Cerebellar cortex (tissue), 1 donor: Measurements from ENCODE around the gene EXOSC10.
A peak's percentile ranks its signal among the peaks of the same experiment; 100 is the strongest.
"Not testable (repeated sequence)": the region's sequence is repeated elsewhere in the genome, so short reads cannot be mapped to it uniquely, and the experiment has no call there.

Experiments used
- DNase-seq: peaks from one replicate; pipeline ENCODE4 v3.0.0-alpha.2; 2015; ENCODE audit warnings: low spot score

Gene EXOSC10

DNA sequence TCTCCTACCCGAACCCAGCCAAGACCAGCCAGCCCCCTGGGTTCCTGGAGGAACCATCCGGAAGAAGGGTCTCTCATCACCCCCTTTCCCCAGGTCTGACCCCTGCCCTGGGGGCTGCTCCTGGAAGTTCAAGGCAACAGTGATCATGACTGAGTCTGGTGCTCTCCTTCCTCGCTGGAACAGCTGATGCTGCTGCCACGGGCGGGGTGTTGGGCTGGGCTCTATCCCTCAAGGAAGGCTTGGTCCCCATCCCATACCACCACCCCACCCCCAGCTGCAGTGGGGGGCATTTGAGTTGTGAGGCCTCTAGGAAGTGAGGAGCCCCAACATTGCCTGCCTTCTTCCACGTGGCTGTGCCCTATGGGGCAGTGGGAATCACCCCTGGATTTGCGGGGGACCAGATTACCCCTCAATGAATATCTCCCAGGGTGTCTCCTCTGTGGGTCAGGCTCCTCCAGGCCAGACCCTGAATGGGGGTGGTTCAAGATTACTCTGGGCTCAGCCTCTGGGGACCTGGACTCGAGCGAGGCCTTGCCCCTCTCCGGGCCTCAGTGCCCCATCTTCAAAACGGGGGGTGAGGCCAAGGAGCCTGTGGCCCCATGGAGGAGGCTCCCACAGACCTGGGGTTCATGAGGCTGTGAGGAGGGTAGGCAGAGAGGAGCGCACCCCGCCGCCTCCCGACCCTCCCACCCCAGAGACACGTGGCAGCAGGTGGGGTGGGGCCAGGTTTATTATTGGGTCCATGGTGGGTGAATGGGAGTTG is 55.4 kb downstream of the EXOSC10 start:
- no peak for DNase-seq

GRCh38 chr1:11042995-11043874 is 56.4 kb downstream of the EXOSC10 start:
- no peak for DNase-seq

DNA sequence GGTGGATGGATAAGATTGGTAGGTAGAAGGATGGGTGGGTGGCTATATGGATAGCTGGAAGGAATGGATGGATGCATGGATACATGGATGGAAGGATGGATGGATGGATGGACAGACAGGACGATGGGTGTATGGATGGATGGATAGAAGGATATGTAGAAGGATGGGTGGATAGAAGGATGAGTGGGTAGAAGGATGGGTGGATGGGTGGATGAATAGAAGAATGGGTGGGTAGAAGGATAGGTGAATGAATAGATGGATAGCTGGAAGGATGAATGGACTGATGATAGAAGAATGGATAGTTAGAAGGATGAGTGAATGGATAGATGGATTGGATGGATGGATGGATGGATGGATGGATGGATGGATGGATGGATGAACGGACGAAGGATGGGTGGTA is 57.6 kb downstream of the EXOSC10 start:
- DNase-seq = no peak

- DNase-seq = no peak
These were observed 58.6 kb downstream of the EXOSC10 start for GRCh38 chr1:11041048-11041447.

DNA sequence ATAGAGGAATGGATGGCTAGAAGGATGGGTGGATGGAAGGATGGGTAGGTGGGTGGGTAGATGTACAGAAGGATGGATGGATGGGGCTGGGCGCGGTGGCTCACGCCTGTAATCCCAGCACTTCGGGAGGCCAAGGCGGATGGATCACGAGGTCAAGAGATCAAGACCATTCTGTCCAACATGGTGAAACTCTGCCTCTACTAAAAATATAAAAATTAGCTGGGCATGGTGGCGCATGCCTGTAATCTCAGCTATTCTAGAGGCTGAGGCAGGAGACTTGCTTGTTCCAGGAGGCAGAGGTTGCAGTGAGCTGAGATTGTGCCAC is 59.6 kb downstream of the EXOSC10 start:
- not testable (repeated sequence) for DNase-seq

DNA sequence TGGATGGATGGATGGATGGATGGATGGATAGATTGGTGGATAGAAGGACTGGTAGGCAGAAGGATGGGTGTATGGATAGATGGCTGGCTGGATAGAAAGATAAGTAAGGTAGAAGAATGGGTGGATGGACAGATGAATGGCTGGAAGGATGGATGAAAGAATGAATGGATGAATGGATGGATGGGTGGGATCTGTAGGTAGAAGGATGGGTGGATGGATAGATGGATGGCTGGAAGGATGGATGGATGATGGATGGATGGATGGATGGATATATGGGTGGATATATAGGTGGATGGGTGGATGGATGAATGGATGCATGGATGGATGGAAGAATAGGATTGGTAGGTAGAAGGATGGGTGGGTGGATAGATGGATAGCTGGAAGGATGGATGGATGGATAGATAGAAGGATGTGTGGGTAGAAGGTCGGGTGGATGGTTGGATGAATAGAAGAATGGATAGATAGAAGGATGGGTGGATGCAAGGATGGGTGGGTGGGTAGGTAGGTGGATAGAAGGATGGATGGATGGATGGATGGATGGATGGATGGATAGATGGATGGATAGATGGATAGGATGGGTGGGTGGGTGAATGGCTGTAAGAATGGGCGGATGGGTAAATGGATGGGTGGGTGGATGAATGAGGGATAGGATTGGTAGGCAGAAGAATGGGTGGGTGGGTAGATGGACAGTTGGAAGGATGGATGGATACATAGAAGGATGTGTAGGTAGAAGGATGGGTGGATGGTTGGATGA is 60.1 kb downstream of the EXOSC10 start:
- DNase-seq = no peak

- DNase-seq = peak; percentile 93
These were observed 61.9 kb downstream of the EXOSC10 start for GRCh38 chr1:11037740-11038182.

- not testable (repeated sequence) for DNase-seq
These were observed 62.5 kb downstream of the EXOSC10 start for GRCh38 chr1:11037019-11037739.

GRCh38 chr1:11031624-11032262 is 67.9 kb downstream of the EXOSC10 start:
- no peak for DNase-seq

GRCh38 chr1:11030865-11031264 is 68.8 kb downstream of the EXOSC10 start:
- no peak for DNase-seq

- no peak for DNase-seq
These were observed 71.7 kb downstream of the EXOSC10 start for GRCh38 chr1:11028018-11028417.

DNA sequence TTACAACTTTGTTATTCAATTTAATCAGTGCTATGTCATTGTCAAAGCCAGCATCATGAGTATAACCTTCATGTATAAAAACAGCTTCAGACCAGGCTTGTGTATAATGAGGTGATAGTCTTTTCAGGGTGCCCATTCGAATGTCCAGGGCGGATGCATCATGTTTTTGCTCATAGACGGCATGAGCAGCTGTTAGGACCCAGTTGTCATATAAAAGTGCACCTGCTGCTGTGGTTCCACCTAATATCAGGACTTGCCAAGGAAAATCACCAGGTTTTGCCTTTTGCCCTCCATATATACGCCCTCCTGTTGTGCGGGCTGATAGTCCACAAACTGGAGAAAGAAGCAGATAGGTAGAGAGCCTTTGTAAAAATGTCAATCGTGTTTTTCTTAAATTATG is 72.4 kb downstream of the EXOSC10 start:
- no peak for DNase-seq

GRCh38 chr1:11026903-11027302 is 72.8 kb downstream of the EXOSC10 start:
- no peak for DNase-seq

DNA sequence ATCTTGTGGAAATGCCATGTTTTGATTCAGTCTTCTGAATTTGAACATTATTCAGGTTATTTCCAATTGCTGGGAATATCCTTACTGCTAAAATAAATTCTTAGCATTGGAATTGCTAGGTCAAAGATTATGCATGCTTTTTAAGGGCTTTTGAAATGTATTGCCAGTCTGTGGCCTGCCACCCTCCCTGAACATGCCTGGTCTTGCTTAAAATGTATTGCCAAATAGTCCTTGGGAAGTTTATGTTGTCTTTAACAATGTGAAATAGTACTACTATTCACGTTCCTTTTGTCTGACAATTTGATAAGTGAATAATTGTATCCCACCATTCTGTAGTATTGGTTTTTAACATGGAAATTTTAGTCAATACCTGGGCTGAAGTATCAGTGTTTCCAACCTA is 73.6 kb downstream of the EXOSC10 start:
- DNase-seq = no peak

DNA sequence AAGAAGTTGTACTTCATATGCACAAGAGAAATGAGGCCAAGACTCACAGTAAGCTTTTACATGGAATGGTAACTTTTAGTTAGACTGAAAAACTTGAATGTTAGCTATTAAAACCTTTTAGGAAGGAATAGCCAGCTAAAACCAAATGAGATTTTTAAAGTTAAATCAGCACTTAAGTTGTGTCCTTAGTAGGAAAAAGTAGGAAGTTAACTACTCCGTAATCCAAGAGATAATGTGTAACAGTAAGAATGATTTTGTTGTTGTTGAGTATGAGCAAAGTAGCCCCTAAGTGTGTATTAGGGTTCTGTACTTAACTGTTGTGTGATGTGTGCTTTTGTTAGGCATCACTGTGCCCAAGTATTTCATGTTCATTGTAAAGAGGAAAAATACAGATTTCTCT is 74.1 kb downstream of the EXOSC10 start:
- no peak for DNase-seq

DNA sequence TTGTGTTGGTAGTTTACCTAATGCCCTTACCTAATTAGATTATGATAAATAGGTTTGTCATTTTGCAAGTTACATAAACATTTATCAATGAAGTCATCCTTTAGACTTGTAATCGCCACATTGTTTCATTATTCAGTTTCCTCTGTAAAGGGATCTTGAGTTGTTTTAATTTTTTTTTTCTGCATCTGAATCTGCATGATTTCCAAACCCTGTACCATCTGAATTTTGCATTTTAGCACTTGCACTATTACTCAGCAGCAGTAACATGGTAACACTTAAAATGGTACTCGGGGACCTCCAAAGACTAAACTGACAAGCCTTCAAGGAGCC is 74.8 kb downstream of the EXOSC10 start:
- DNase-seq = no peak

DNA sequence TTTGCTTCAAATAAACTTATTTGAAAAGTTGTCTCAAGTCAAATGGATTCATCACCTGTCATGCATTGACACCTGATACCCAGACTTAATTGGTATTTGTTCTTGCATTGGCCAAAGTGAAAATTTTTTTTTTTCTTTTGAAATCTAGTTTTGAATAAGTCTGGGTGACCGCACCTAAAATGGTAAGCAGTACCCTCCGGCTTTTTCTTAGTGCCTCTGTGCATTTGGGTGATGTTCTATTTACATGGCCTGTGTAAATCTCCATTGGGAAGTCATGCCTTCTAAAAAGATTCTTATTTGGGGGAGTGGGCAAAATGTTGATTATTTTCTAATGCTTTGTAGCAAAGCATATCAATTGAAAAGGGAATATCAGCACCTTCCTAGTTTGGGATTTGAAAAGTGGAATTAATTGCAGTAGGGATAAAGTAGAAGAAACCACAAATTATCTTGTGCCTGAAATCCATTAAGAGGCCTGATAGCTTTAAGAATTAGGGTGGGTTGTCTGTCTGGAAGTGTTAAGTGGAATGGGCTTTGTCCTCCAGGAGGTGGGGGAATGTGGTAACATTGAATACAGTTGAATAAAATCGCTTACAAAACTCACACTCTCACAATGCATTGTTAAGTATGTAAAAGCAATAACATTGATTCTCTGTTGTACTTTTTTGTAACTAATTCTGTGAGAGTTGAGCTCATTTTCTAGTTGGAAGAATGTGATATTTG is 75.4 kb downstream of the EXOSC10 start:
- DNase-seq = no peak

DNA sequence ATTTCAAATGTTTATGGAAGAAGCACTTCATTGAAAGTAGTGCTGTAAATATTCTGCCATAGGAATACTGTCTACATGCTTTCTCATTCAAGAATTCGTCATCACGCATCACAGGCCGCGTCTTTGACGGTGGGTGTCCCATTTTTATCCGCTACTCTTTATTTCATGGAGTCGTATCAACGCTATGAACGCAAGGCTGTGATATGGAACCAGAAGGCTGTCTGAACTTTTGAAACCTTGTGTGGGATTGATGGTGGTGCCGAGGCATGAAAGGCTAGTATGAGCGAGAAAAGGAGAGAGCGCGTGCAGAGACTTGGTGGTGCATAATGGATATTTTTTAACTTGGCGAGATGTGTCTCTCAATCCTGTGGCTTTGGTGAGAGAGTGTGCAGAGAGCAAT is 76.5 kb downstream of the EXOSC10 start:
- no peak for DNase-seq

- no peak for DNase-seq
These were observed 79.7 kb downstream of the EXOSC10 start for GRCh38 chr1:11019971-11020370.

DNA sequence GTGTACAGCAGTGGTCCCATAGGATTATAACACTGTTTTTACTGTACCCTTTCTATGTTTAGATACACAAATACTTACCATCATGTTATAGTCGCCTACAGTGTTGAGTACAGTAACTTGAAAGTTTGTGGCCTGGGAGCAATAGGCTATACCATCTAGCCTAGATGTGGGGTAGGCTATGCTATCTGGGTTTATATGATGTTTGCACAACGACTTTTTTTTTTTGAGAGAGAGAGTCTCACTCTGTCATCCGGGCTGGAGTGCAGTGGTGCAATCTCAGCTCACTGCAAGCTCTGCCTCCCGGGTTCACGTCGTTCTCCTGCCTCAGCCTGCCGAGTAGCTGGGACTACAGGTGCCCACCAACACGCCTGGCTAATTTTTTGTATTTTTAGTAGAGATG is 80.3 kb downstream of the EXOSC10 start:
- DNase-seq = not testable (repeated sequence)
